NCI-H446 (cell line): ENCODE measurements around the gene ANKS4B.
A peak's percentile ranks its signal among the peaks of the same experiment; 100 is the strongest.
"Not testable (repeated sequence)": the region's sequence is repeated elsewhere in the genome, so short reads cannot be mapped to it uniquely, and the experiment has no call there.

ENCODE experiments used
- DNase-seq, 2 experiments: peaks; one replicate each; lab custom pipeline; 2025; lab: John Stamatoyannopoulos, UW

Gene ANKS4B

GRCh38 chr16:21218153-21218552 lies 15.3 kb upstream of the ANKS4B start:
- DNase-seq = no peak

GRCh38 chr16:21219551-21219950 lies 13.9 kb upstream of the ANKS4B start:
- DNase-seq = no peak

GRCh38 chr16:21222495-21223337 lies 10.8 kb upstream of the ANKS4B start:
- DNase-seq = no peak

- no peak for DNase-seq
Measured at GRCh38 chr16:21223787-21224186, 9.7 kb upstream of the ANKS4B start.

GRCh38 chr16:21224800-21225199 lies 8.7 kb upstream of the ANKS4B start:
- DNase-seq = no peak

- DNase-seq = peak; percentile 17 to 70
Measured at GRCh38 chr16:21226749-21227148, 6.8 kb upstream of the ANKS4B start.

- DNase-seq = no peak
Measured at GRCh38 chr16:21227866-21228265, 5.6 kb upstream of the ANKS4B start.

GRCh38 chr16:21228361-21228872 lies 5.1 kb upstream of the ANKS4B start:
- no peak for DNase-seq

- DNase-seq = no peak
Measured at GRCh38 chr16:21233045-21233520, 416 bp upstream of the ANKS4B start.

- DNase-seq = no peak
Measured at GRCh38 chr16:21235199-21235585, 1.7 kb downstream of the ANKS4B start.

GRCh38 chr16:21236831-21237230 lies 3.3 kb downstream of the ANKS4B start:
- no peak for DNase-seq

- no peak for DNase-seq
Measured at GRCh38 chr16:21239646-21240045, 6.1 kb downstream of the ANKS4B start.

- DNase-seq = no peak
Measured at GRCh38 chr16:21242756-21243155, 9.3 kb downstream of the ANKS4B start.

- DNase-seq = peak; percentile 2 to 28
Measured at GRCh38 chr16:21244518-21245215, 11.2 kb downstream of the ANKS4B start.

GRCh38 chr16:21248179-21248578 lies 14.7 kb downstream of the ANKS4B start:
- not testable (repeated sequence) for DNase-seq

- no peak for DNase-seq
Measured at GRCh38 chr16:21250072-21250923, 16.8 kb downstream of the ANKS4B start.

GRCh38 chr16:21253470-21253869 lies 20.0 kb downstream of the ANKS4B start:
- DNase-seq = no peak

GRCh38 chr16:21256636-21257035 lies 23.1 kb downstream of the ANKS4B start:
- DNase-seq = no peak

GRCh38 chr16:21257284-21257683 lies 23.8 kb downstream of the ANKS4B start:
- no peak for DNase-seq

- peak in 1 of 2 experiments; percentile 65 for DNase-seq
Measured at GRCh38 chr16:21260870-21261791, 27.6 kb downstream of the ANKS4B start.
